MM.1S (cell line): ENCODE results near the gene DHX36.

Experiments
- EZH2 ChIP-seq: fragments of 300-600 bp; sonication (generic); optimal IDR thresholded peaks from 2 replicates; pipeline ENCODE3; 2017; ENCODE audit warnings: low read depth, mild to moderate bottlenecking, antibody characterized with exemption, low read length, mixed read lengths
- EZH2phosphoT487 ChIP-seq: fragments of 300-600 bp; sonication (generic); IDR thresholded peaks from 2 replicates; pipeline ENCODE4 v1.6.1; 2018; ENCODE audit warnings: antibody characterized with exemption, low read length
- TF ChIP-seq, protein P1 (sequence below): fragments of 300-600 bp; sonication (generic); IDR thresholded peaks from 2 replicates; pipeline ENCODE4 v1.5.1; 2016; ENCODE audit warnings: antibody characterized with exemption, low read length, mixed read lengths

DNA sequence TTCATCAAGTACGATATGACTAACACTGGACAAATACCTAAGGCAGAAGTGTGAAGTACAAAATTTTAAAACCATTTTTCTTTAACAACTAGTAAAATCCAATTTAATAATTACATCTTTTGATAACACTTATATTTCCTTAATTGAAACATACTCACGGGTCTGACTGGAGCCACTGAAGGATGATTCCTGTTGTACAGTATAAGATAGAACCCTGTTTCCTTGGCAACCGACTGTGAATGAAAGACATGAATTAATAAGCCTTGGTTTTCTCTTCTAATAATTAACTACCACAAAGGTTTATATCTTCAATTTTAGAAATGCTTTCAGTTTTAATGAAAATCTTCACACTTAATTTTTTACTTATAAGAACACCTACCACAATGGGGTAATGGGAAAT, 19.4 kb downstream of the DHX36 start:
- TF ChIP-seq EZH2 (no peak), EZH2phosphoT487 (no peak)
- TF ChIP-seq, protein P1, sequence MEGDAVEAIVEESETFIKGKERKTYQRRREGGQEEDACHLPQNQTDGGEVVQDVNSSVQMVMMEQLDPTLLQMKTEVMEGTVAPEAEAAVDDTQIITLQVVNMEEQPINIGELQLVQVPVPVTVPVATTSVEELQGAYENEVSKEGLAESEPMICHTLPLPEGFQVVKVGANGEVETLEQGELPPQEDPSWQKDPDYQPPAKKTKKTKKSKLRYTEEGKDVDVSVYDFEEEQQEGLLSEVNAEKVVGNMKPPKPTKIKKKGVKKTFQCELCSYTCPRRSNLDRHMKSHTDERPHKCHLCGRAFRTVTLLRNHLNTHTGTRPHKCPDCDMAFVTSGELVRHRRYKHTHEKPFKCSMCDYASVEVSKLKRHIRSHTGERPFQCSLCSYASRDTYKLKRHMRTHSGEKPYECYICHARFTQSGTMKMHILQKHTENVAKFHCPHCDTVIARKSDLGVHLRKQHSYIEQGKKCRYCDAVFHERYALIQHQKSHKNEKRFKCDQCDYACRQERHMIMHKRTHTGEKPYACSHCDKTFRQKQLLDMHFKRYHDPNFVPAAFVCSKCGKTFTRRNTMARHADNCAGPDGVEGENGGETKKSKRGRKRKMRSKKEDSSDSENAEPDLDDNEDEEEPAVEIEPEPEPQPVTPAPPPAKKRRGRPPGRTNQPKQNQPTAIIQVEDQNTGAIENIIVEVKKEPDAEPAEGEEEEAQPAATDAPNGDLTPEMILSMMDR = no peak
